Gastrocnemius medialis (tissue), 4 donors: ENCODE data around the gene WHRN.

Experiments used
- CTCF ChIP-seq, 5 experiments: fragments of 450-650 bp in 3 of 5; fragments of 200-600 bp in 2 of 5; sonication (generic) in 2 of 5; IDR thresholded peaks in 4 of 5; conservative IDR thresholded peaks in 1 of 5; 1 replicate in 4 of 5; 2 replicates in 1 of 5; pipeline ENCODE4 v1.5.1; 2016 to 2019; ENCODE audit warnings: antibody characterized with exemption in 5 of 5, mild to moderate bottlenecking in 3 of 5, moderate library complexity in 3 of 5
- POLR2A ChIP-seq, 2 donors: fragments of 450-650 bp; IDR thresholded peaks; one replicate each; pipeline ENCODE4 v1.6.1; 2017; ENCODE audit warnings: antibody characterized with exemption in 2 of 2, mild to moderate bottlenecking in 2 of 2, moderate library complexity in 2 of 2

GRCh38 chr9:114406441-114406840, 98.8 kb downstream of the WHRN start:
- TF ChIP-seq CTCF (IDR thresholded peaks at IDR 0.05 in 4 of 5, conservative IDR thresholded peaks at IDR 0.05 in 1 of 5) (no peak), POLR2A (IDR thresholded peaks at IDR 0.05) (no peak)
